Fibroblast of skin of right quadriceps (primary cell): ENCODE results near the gene APOD.
"Not testable (repeated sequence)": the region's sequence is repeated elsewhere in the genome, so short reads cannot be mapped to it uniquely, and the experiment has no call there.

Experiments used
- DNase-seq: peaks from one replicate; pipeline ENCODE4 v3.0.0-alpha.2; 2013

APOD gene

GRCh38 chr3:195583831-195584542 is at the start of gene APOD:
Gene APOD (minus strand): TSS chr3:195583940. CDS start chr3:195579461, 4,479 bp downstream.
- DNase-seq = peak; percentile 19

- not testable (repeated sequence) for DNase-seq
These were observed 49.6 kb upstream of the APOD start for GRCh38 chr3:195633351-195633750.

- DNase-seq = not testable (repeated sequence)
These were observed 48.9 kb upstream of the APOD start for GRCh38 chr3:195632501-195633185.

- DNase-seq = not testable (repeated sequence)
These were observed 48.3 kb upstream of the APOD start for GRCh38 chr3:195632046-195632445.

- DNase-seq = not testable (repeated sequence)
These were observed 47.3 kb upstream of the APOD start for GRCh38 chr3:195630938-195631495.

GRCh38 chr3:195630086-195630917 is 46.6 kb upstream of the APOD start:
- DNase-seq = not testable (repeated sequence)

GRCh38 chr3:195629682-195630081 is 45.9 kb upstream of the APOD start:
- not testable (repeated sequence) for DNase-seq

GRCh38 chr3:195628386-195628920 is 44.7 kb upstream of the APOD start:
- not testable (repeated sequence) for DNase-seq

GRCh38 chr3:195627515-195628385 is 44.0 kb upstream of the APOD start:
- not testable (repeated sequence) for DNase-seq

GRCh38 chr3:195624603-195625560 is 41.1 kb upstream of the APOD start:
- not testable (repeated sequence) for DNase-seq

GRCh38 chr3:195624171-195624570 is 40.4 kb upstream of the APOD start:
- DNase-seq = not testable (repeated sequence)

- not testable (repeated sequence) for DNase-seq
These were observed 39.7 kb upstream of the APOD start for GRCh38 chr3:195623217-195623965.

GRCh38 chr3:195622523-195623170 is 38.9 kb upstream of the APOD start:
- not testable (repeated sequence) for DNase-seq

- not testable (repeated sequence) for DNase-seq
These were observed 38.3 kb upstream of the APOD start for GRCh38 chr3:195622012-195622411.

GRCh38 chr3:195621095-195621494 is 37.4 kb upstream of the APOD start:
- DNase-seq = not testable (repeated sequence)

GRCh38 chr3:195620476-195620875 is 36.7 kb upstream of the APOD start:
- not testable (repeated sequence) for DNase-seq

- DNase-seq = not testable (repeated sequence)
These were observed 36.0 kb upstream of the APOD start for GRCh38 chr3:195619591-195620369.
